Colonic mucosa (tissue), 4 donors: ENCODE data around the gene DHH. TPM values are rescaled to one million over a fixed set of nuclear protein-coding genes. Genes with fewer than 3 reads are reported as not detected.

Experiments used
- DNase-seq: peaks from one replicate; pipeline ENCODE4 v3.0.0-alpha.2; 2020
- H3K27ac ChIP-seq: fragments of 200-600 bp; one replicate; pipeline ENCODE4 v1.8.0; 2021
- H3K27me3 ChIP-seq: fragments of 200-600 bp; one replicate; pipeline ENCODE4 v1.8.0; 2021
- H3K36me3 ChIP-seq: fragments of 200-600 bp; one replicate; pipeline ENCODE4 v1.8.0; 2021
- H3K4me1 ChIP-seq: fragments of 200-600 bp; one replicate; pipeline ENCODE4 v1.8.0; 2021; ENCODE audit warnings: mild to moderate bottlenecking
- H3K4me3 ChIP-seq: fragments of 200-600 bp; one replicate; pipeline ENCODE4 v1.8.0; 2021
- H3K9ac ChIP-seq, 2 donors: one replicate each; pipeline ENCODE4 v1.7.0; 2013; ENCODE audit warnings: control low read depth in 2 of 2, low read depth in 2 of 2, low read length in 2 of 2
- H3K9me3 ChIP-seq: fragments of 200-600 bp; one replicate; pipeline ENCODE4 v1.8.0; 2021
- intact Hi-C: fragments of 100-400 bp; cut with DNase I; formaldehyde crosslinking; loops from one replicate; pipeline ENCODE4 v1.14.1; 2022
- total RNA-seq, 2 donors: library from RNA; stranded (reverse); fragmentation: NEBNext Ultra II Directional in 1 of 2; extraction: Animal tissue kit (Norgen Biotek cat#: 25700) in 1 of 2; gene quantifications; one replicate each; pipeline ENCODE4 v1.2.1, GENCODE V29; 2021
- TF ChIP-seq, protein P1 (sequence below): fragments of 200-600 bp; IDR thresholded peaks from one replicate; pipeline ENCODE4 v1.8.0; 2022; ENCODE audit warnings: antibody characterized with exemption, mild to moderate bottlenecking
- donor health status: healthy.
- donor health status: DM: no; HTN: no; CAD: no.
- donor health status: DM: no; HTN: no; CAD: no.

The DHH gene
- total RNA-seq, 2 donors from 2014 or later = 0.29 to 0.52 TPM

DNA sequence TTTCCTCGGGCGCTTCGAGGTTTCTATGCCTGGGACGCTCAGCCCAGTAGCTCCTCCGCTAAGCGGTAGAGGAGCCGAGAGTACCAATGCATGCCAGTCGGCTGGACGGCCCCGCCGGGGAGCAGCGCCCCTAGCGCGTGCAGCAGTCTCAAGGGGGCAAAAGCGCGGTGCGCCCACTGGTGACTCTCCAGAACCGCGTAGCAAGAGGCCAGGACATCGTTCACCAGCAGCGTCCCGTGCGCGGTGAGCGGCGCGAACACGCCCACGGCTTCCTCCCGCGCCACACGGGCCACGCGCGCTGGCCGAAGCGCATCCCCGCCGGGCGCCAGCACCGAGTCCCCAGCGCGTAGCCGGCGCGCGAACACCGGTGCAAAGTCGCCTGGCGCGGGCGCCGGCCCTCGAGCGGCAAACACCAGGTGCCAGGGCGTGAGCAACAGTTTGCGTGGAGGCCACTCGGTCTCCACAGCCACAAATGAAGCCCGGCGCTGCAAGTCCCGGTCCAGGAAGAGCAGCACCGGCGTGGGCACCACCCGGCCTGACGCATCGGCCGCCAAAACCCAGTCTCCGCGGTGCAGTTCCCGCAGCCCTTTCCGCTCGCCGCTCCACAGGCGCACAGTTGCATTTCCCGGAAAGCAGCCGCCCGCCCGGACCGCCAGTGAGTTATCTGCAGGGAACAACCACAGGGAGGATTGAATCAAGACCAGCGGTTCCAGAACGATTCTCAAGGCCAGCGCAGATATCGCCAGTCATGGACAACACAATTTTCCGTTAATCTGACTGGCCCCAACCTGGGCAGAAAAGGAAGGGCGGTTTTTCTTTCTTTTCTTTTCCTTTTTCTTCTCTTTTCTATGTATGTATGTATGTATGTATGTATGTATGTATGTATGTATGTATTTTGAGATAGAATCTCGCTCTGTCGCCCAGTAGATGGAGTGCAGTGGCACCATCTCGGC, 4.5 kb downstream of the DHH start:
- no peak for DNase-seq
- H3K9ac ChIP-seq = no peak overlapping the region
- intact Hi-C loops = loop anchor here (5.0 kb wide), 1 partner anchor 32 kb away; no protein-coding TSS in a partner anchor

DNA sequence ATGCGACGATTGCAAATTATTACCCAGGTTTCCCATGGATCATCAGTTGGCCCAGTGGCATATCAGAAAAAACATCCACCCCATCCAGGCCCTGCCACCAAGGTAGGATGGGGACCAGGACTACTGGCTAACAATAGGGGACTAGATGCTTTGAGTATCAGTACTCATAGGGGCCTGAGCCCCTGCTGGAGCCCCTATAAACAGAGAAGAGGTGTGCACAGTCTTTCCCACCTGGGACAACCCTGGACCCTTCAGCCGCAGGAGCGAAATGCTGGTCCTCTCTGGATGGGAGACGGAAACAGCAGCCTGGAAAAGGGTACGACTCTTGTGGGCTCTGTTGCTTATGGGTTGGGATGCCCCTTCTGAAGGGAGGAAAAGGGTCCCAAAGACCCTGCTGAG, 5.7 kb downstream of the DHH start:
- Histone ChIP-seq H3K4me1 (peaks cover 3% of the 10 kb centered on the region), H3K27me3 (peaks cover 51% of the 10 kb centered on the region), H3K4me3 (no peak overlapping the region), H3K36me3 (no peaks in the 10 kb centered on the region), H3K9me3 (no peaks in the 10 kb centered on the region), H3K27ac (no peak overlapping the region), H3K9ac (peak overlapping the region in 1 of 2 donors; percentile 19)
- DNase-seq = no peak
- intact Hi-C loops = loop anchor here (5.0 kb wide), 1 partner anchor 33 kb away; no protein-coding TSS in a partner anchor
- TF ChIP-seq, protein P1, sequence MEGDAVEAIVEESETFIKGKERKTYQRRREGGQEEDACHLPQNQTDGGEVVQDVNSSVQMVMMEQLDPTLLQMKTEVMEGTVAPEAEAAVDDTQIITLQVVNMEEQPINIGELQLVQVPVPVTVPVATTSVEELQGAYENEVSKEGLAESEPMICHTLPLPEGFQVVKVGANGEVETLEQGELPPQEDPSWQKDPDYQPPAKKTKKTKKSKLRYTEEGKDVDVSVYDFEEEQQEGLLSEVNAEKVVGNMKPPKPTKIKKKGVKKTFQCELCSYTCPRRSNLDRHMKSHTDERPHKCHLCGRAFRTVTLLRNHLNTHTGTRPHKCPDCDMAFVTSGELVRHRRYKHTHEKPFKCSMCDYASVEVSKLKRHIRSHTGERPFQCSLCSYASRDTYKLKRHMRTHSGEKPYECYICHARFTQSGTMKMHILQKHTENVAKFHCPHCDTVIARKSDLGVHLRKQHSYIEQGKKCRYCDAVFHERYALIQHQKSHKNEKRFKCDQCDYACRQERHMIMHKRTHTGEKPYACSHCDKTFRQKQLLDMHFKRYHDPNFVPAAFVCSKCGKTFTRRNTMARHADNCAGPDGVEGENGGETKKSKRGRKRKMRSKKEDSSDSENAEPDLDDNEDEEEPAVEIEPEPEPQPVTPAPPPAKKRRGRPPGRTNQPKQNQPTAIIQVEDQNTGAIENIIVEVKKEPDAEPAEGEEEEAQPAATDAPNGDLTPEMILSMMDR = no peak

More for the DNA sequence above, 4.5 kb downstream of the DHH start:
- H3K27ac ChIP-seq = no peak overlapping the region
- peak overlapping the region; percentile 23 for H3K4me3 ChIP-seq
- peaks cover 61% of the 10 kb centered on the region for H3K27me3 ChIP-seq
- TF ChIP-seq, protein P1 = no peak
- H3K9me3 ChIP-seq = no peaks in the 10 kb centered on the region
- H3K36me3 ChIP-seq = no peaks in the 10 kb centered on the region
- H3K4me1 ChIP-seq = peaks cover 6% of the 10 kb centered on the region

DNA sequence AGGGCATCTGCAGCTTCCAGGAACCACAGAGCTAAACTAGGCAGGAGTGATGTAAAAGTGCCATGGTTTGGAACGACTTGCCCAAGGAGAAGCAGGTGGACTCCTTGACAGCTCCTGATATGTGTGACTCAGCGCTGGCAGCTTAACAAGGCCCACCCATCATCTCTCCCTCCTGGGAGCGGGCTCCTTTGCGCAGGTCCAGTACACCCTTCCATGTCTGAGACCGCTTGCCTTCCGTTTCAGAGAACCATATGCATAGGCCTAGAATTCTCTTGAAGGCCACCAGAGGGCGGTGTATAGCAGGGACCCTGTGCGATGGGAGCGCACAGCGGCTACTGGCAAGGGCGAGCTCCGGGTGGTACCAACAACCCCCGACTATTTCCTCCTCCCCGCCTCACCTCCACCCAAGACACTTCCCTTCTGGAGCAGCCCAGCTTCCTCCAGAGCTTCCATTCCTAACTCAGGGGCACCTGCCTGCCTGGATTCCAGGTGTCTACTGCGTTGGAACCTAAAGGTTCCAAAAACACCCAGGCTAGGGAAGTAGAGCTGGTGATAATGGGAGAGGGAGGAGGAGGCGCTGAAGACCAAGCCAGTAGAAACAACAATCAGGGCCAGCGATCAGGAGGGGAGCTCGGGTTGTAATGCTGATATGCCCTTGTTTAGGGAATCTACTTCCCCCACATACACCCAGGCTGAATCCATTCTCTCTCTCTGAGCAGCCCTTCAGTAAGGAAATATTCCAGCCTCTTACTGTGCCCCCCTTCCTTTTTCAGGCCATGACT, 6.3 kb downstream of the DHH start:
- TF ChIP-seq, protein P1 = peak; percentile 86
- Histone ChIP-seq H3K9me3 (no peaks in the 10 kb centered on the region), H3K36me3 (no peaks in the 10 kb centered on the region), H3K27ac (no peak overlapping the region), H3K4me3 (no peak overlapping the region), H3K9ac (peak overlapping the region; percentile 0 to 19), H3K4me1 (peaks cover 3% of the 10 kb centered on the region), H3K27me3 (peaks cover 45% of the 10 kb centered on the region)
- intact Hi-C loops = loop anchor here (5.0 kb wide), 1 partner anchor 34 kb away; no protein-coding TSS in a partner anchor
- peak; percentile 81 for DNase-seq

DNA sequence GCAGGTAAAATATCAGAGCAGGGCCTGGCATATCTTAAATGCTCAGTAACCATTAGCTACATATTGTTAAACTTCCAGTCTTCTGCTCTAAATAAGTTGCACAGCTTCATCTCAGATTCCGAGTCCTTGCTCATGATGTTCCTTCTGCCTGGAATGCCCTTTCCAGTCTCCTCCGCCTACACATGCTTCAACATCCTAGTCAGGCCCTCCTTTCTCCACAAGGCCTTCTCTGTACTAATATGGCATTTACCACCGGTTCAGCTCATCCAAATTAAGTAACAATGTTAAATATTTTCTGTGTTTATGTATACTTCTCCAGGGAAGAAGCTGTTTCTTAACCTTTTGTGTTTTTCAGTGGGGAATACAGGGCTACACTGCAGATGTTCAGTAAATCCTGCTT, 8.5 kb downstream of the DHH start:
- Histone ChIP-seq H3K27me3 (peaks cover 27% of the 10 kb centered on the region), H3K9me3 (no peaks in the 10 kb centered on the region), H3K4me3 (no peak overlapping the region), H3K9ac (no peak overlapping the region), H3K27ac (no peak overlapping the region), H3K4me1 (no peaks in the 10 kb centered on the region), H3K36me3 (no peaks in the 10 kb centered on the region)
- TF ChIP-seq, protein P1 = no peak
- intact Hi-C loops = loop anchor here (5.0 kb wide), 1 partner anchor 36 kb away; no protein-coding TSS in a partner anchor
- no peak for DNase-seq

DNA sequence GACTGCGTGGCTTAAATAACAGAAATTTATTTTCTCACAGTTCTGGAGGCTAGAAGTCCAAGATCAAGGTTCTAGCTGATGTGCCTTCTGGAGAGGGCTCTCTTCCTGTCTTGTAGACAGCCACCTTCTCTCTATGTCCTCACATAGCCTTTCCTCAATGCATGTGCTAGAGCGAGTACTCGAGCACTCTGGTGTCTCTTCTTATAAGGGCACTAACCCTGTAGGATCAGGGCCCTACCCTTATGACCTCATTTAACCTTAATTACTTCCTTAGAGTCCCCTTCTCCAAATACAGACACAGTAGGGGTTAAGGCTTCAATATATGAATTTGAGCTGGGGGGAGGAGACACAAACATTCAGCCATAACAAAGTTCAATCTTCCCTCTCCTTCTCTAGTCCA, 10.2 kb downstream of the DHH start:
- Histone ChIP-seq H3K9ac (no peak overlapping the region), H3K27me3 (peaks cover 11% of the 10 kb centered on the region), H3K27ac (no peak overlapping the region), H3K4me3 (no peak overlapping the region), H3K36me3 (no peaks in the 10 kb centered on the region), H3K4me1 (no peaks in the 10 kb centered on the region), H3K9me3 (no peaks in the 10 kb centered on the region)
- intact Hi-C loops = no loop called here
- TF ChIP-seq, protein P1 = no peak
- no peak for DNase-seq
